Keratinocyte (primary cell): ENCODE data around the gene LRRC46. TPM values are rescaled to one million over a fixed set of nuclear protein-coding genes. Genes with fewer than 3 reads are reported as not detected.

Source experiments
- DNase-seq: peaks from one replicate; pipeline ENCODE4 v3.0.0-alpha.2; 2011; ENCODE audit warnings: low read depth, missing footprints, low spot score
- FAIRE-seq: peaks from 2 replicates; lab custom pipeline; 2011; peaks lifted over from hg19 to GRCh38; lab: Jason Lieb, UNC
- H2AFZ ChIP-seq: 2 replicates; pipeline ENCODE4 v1.6.0; 2012; ENCODE audit warnings: low read length, control low read depth, inconsistent platforms; ENCODE audit not compliant: control insufficient read depth
- H3K27ac ChIP-seq: 2 replicates; pipeline ENCODE4 v1.5.1; 2011; ENCODE audit warnings: low read length; ENCODE audit not compliant: control insufficient read depth, insufficient read depth
- H3K27me3 ChIP-seq: 3 replicates; pipeline ENCODE4 v1.6.0; 2011; ENCODE audit warnings: low read length; ENCODE audit not compliant: control insufficient read depth, insufficient read depth; ENCODE audit errors: extremely low read depth
- H3K36me3 ChIP-seq, 2 experiments: 2 replicates in 1 of 2; 3 replicates in 1 of 2; pipeline ENCODE4 v1.5.1; 2011; ENCODE audit warnings: low read length in 2 of 2, mild to moderate bottlenecking in 1 of 2; ENCODE audit not compliant: control insufficient read depth in 2 of 2, insufficient read depth in 2 of 2; ENCODE audit errors: extremely low read depth in 1 of 2
- H3K4me1 ChIP-seq: 3 replicates; pipeline ENCODE4 v1.5.1; 2011; ENCODE audit warnings: low read length; ENCODE audit not compliant: control insufficient read depth, insufficient read depth; ENCODE audit errors: extremely low read depth
- H3K4me2 ChIP-seq: 3 replicates; pipeline ENCODE4 v1.6.0; 2011; ENCODE audit warnings: low read depth, low read length; ENCODE audit not compliant: control insufficient read depth, insufficient read depth; ENCODE audit errors: extremely low read depth
- H3K4me3 ChIP-seq, 3 experiments: fragments of 200-600 bp in 1 of 3; sonication (generic) in 1 of 3; 2 replicates in 2 of 3; 3 replicates in 1 of 3; pipeline ENCODE4 v1.5.1; 2011 to 2016; ENCODE audit warnings: low read length in 3 of 3, mild to moderate bottlenecking in 3 of 3, control low read depth in 2 of 3, inconsistent platforms in 1 of 3, low read depth in 1 of 3, mixed read lengths in 1 of 3, mixed run types in 1 of 3, moderate library complexity in 1 of 3; ENCODE audit not compliant: control insufficient read depth in 2 of 3, insufficient read depth in 2 of 3; ENCODE audit errors: extremely low read depth in 1 of 3
- H3K79me2 ChIP-seq: 2 replicates; pipeline ENCODE4 v1.6.0; 2012; ENCODE audit warnings: low read length; ENCODE audit not compliant: control insufficient read depth, insufficient read depth
- H3K9ac ChIP-seq: 3 replicates; pipeline ENCODE4 v1.6.0; 2011; ENCODE audit warnings: low read length; ENCODE audit not compliant: control insufficient read depth, insufficient read depth; ENCODE audit errors: extremely low read depth
- H3K9me1 ChIP-seq: 3 replicates; pipeline ENCODE4 v1.6.0; 2011; ENCODE audit warnings: low read length; ENCODE audit not compliant: control insufficient read depth, insufficient read depth; ENCODE audit errors: extremely low read depth
- H3K9me3 ChIP-seq: 2 replicates; pipeline ENCODE4 v1.5.1; 2012; ENCODE audit warnings: low read depth, low read length; ENCODE audit not compliant: control insufficient read depth
- H4K20me1 ChIP-seq: 3 replicates; pipeline ENCODE4 v1.6.0; 2011; ENCODE audit warnings: low read length; ENCODE audit not compliant: control insufficient read depth, insufficient read depth; ENCODE audit errors: extremely low read depth
- EZH2 ChIP-seq: IDR thresholded peaks from one replicate; pipeline ENCODE4 v1.6.1; 2012; ENCODE audit warnings: inconsistent platforms, mild to moderate bottlenecking, low read length, moderate library complexity
- dilution Hi-C: fragments of 300-500 bp; cut with MboI; formaldehyde crosslinking; loops from one replicate; pipeline ENCODE4 v1.7.0; 2020; ENCODE audit warnings: low sequenced_read_pairs; ENCODE audit not compliant: extremely low pct_ligation_motif_present
- polyA plus RNA-seq, 5 experiments: library from polyadenylated mRNA; depleted of rRNA in 3 of 5; stranded (reverse) in 3 of 5; stranded (forward) in 1 of 5; unstranded in 1 of 5; fragments of >200 nt; gene quantifications; 1 replicate in 1 of 5; 2 replicates in 3 of 5; 3 replicates in 1 of 5; pipeline versions ENCODE4 v1.2.1 to v1.2.3, GENCODE V29; 2011 to 2012; ENCODE audit warnings: missing spikeins in 2 of 5, low read depth in 1 of 5, low replicate concordance in 1 of 5
- TF ChIP-seq, protein P1 (sequence below), 3 experiments: IDR thresholded peaks in 1 of 3; conservative IDR thresholded peaks in 1 of 3; optimal IDR thresholded peaks in 1 of 3; 2 replicates in 2 of 3; 3 replicates in 1 of 3; pipeline versions ENCODE3 to v1.5.1; 2011; ENCODE audit warnings: low read length in 3 of 3, mild to moderate bottlenecking in 3 of 3, moderate library complexity in 2 of 3, control low read depth in 1 of 3, inconsistent platforms in 1 of 3; ENCODE audit not compliant: insufficient read depth in 2 of 3; ENCODE audit errors: extremely low read depth in 1 of 3

Gene LRRC46
- polyA plus RNA-seq, 1 donor (not counting 4 experiments of a cell fraction or from before 2014, with no cell fraction given), result 0.43 TPM

- no peak overlapping the region for H3K27ac ChIP-seq
- no peak for DNase-seq
- no peak for FAIRE-seq
- H3K4me3 ChIP-seq, result no peak overlapping the region
- H2AFZ ChIP-seq, result no peak overlapping the region
- H3K9me3 ChIP-seq, result no peaks in the 10 kb centered on the region
- TF ChIP-seq, protein P1, sequence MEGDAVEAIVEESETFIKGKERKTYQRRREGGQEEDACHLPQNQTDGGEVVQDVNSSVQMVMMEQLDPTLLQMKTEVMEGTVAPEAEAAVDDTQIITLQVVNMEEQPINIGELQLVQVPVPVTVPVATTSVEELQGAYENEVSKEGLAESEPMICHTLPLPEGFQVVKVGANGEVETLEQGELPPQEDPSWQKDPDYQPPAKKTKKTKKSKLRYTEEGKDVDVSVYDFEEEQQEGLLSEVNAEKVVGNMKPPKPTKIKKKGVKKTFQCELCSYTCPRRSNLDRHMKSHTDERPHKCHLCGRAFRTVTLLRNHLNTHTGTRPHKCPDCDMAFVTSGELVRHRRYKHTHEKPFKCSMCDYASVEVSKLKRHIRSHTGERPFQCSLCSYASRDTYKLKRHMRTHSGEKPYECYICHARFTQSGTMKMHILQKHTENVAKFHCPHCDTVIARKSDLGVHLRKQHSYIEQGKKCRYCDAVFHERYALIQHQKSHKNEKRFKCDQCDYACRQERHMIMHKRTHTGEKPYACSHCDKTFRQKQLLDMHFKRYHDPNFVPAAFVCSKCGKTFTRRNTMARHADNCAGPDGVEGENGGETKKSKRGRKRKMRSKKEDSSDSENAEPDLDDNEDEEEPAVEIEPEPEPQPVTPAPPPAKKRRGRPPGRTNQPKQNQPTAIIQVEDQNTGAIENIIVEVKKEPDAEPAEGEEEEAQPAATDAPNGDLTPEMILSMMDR (optimal IDR thresholded peaks at IDR 0.05 in 1 of 3, IDR thresholded peaks at IDR 0.05 in 1 of 3, conservative IDR thresholded peaks at IDR 0.05 in 1 of 3; ENCODE audit: extremely low read depth in 1 of 3, insufficient read depth in 2 of 3, low read length in 3 of 3), result no peak
- H3K79me2 ChIP-seq, result no peaks in the 10 kb centered on the region
- peaks cover 19% of the 10 kb centered on the region for H3K4me1 ChIP-seq
- peaks cover 4% of the 10 kb centered on the region for H3K9me1 ChIP-seq
- H3K27me3 ChIP-seq, result no peaks in the 10 kb centered on the region
- peaks cover 0 to 4% of the 10 kb centered on the region in 2 experiments for H3K36me3 ChIP-seq
- H3K9ac ChIP-seq, result no peak overlapping the region
- dilution Hi-C loops, result no loop called here
- H3K4me2 ChIP-seq, result no peak overlapping the region
- no peaks in the 10 kb centered on the region for H4K20me1 ChIP-seq
Observed at GRCh38 chr17:47806026-47806912, 25.2 kb upstream of the LRRC46 start.

DNA sequence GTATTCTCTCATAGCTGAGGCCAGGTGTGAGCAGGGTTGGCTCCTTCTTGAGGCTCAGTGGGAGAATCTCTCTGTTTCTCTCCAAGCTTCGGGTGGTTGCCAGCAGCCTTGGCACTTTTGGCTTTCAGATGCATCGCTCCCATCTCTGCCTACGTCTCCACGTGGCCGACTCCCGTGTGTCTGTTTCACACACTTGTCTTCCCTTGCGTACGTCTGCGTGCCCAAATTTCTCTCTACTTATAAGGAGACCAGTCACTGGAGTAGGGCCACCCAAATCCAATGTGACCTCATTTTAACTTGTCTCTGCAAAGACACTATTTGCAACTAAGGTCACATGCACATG lies 24.6 kb upstream of the LRRC46 start:
- Histone ChIP-seq H3K4me1 (peaks cover 20% of the 10 kb centered on the region), H3K4me3 (no peak overlapping the region), H3K9me1 (peaks cover 4% of the 10 kb centered on the region), H3K4me2 (no peak overlapping the region), H3K79me2 (no peaks in the 10 kb centered on the region), H3K27me3 (no peaks in the 10 kb centered on the region), H3K27ac (no peak overlapping the region), H4K20me1 (no peaks in the 10 kb centered on the region), H3K9me3 (no peaks in the 10 kb centered on the region), H2AFZ (no peak overlapping the region), H3K9ac (no peak overlapping the region), H3K36me3 (peaks cover 0 to 4% of the 10 kb centered on the region in 2 experiments)
- FAIRE-seq (no peak), DNase-seq (no peak)
- dilution Hi-C loops, result no loop called here
- no peak for TF ChIP-seq EZH2
- TF ChIP-seq, protein P1 (optimal IDR thresholded peaks at IDR 0.05 in 1 of 3, IDR thresholded peaks at IDR 0.05 in 1 of 3, conservative IDR thresholded peaks at IDR 0.05 in 1 of 3; ENCODE audit: extremely low read depth in 1 of 3, insufficient read depth in 2 of 3, low read length in 3 of 3), result no peak
